Liver (tissue), 3 donors: ENCODE measurements around the gene MALT1.
"Not testable (repeated sequence)": the region's sequence is repeated elsewhere in the genome, so short reads cannot be mapped to it uniquely, and the experiment has no call there.

Experiments used
- JUND ChIP-seq, 2 donors: IDR thresholded peaks; 2 replicates each; pipeline ENCODE4 v1.6.1; 2016; ENCODE audit warnings: antibody characterized with exemption in 2 of 2
- NR2F2 ChIP-seq: IDR thresholded peaks from 2 replicates; pipeline ENCODE4 v1.6.1; 2016; ENCODE audit warnings: antibody characterized with exemption
- TF ChIP-seq, protein P1 (sequence below): fragments of 150-350 bp; IDR thresholded peaks from 2 replicates; pipeline ENCODE4 v1.5.1; 2017; ENCODE audit warnings: improper control_type of control experiment, low read depth, low read length; ENCODE audit not compliant: missing input control
- donor health status: healthy.
- donor health status: healthy.

DNA sequence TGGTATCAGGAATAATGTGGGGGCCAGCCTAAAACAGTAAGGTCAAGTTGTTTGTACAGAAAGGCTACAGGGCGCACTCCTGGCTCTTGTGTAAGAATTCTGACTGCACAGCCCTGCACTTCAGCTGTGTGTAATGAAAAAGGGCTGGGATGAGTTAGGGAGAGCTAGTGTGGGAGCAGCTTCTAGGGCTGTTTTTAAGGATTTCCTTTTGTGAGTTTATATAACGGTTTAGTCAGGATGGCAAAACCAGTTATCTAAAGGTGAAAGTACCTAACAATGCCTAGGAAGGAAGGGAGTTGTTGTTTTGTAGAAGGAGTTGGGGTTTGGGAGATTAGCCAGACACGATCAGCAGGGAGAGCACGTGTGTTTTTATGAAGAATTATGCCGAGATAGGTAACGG, 27.7 kb upstream of the MALT1 start:
- TF ChIP-seq, protein P1, sequence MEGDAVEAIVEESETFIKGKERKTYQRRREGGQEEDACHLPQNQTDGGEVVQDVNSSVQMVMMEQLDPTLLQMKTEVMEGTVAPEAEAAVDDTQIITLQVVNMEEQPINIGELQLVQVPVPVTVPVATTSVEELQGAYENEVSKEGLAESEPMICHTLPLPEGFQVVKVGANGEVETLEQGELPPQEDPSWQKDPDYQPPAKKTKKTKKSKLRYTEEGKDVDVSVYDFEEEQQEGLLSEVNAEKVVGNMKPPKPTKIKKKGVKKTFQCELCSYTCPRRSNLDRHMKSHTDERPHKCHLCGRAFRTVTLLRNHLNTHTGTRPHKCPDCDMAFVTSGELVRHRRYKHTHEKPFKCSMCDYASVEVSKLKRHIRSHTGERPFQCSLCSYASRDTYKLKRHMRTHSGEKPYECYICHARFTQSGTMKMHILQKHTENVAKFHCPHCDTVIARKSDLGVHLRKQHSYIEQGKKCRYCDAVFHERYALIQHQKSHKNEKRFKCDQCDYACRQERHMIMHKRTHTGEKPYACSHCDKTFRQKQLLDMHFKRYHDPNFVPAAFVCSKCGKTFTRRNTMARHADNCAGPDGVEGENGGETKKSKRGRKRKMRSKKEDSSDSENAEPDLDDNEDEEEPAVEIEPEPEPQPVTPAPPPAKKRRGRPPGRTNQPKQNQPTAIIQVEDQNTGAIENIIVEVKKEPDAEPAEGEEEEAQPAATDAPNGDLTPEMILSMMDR = not testable (repeated sequence)
- TF ChIP-seq JUND (IDR thresholded peaks at IDR 0.05); NR2F2: not testable (repeated sequence)
